Trophoblast cell (in vitro differentiated cells and primary cell): ENCODE results near the gene NAPG.

Source experiments
- DNase-seq, 2 donors: peaks; one replicate each; pipeline ENCODE4 v3.0.0-alpha.2; 2016
- H2AFZ ChIP-seq: 2 replicates; pipeline ENCODE4 v1.6.1; 2013; ENCODE audit warnings: low read length, moderate library complexity, mild to moderate bottlenecking; ENCODE audit not compliant: insufficient read depth, poor library complexity
- H2AK5ac ChIP-seq: 2 replicates; pipeline ENCODE4 v1.6.1; 2013; ENCODE audit warnings: mild to moderate bottlenecking, low read length
- H2BK120ac ChIP-seq: 2 replicates; pipeline ENCODE4 v1.6.1; 2013; ENCODE audit warnings: low read length, mild to moderate bottlenecking, moderate library complexity; ENCODE audit not compliant: insufficient read depth, poor library complexity
- H2BK12ac ChIP-seq: 2 replicates; pipeline ENCODE4 v1.6.1; 2013; ENCODE audit warnings: mild to moderate bottlenecking, low read length, moderate library complexity
- H2BK5ac ChIP-seq: 2 replicates; pipeline ENCODE4 v1.6.1; 2013; ENCODE audit warnings: low read length, low read depth, moderate library complexity, mild to moderate bottlenecking; ENCODE audit not compliant: poor library complexity
- H3K14ac ChIP-seq: 2 replicates; pipeline ENCODE4 v1.6.1; 2013; ENCODE audit warnings: mild to moderate bottlenecking, low read length
- H3K18ac ChIP-seq: 2 replicates; pipeline ENCODE4 v1.6.1; 2013; ENCODE audit warnings: mild to moderate bottlenecking, low read length
- H3K23ac ChIP-seq: 2 replicates; pipeline ENCODE4 v1.6.1; 2013; ENCODE audit warnings: low read length
- H3K27ac ChIP-seq: 2 replicates; pipeline ENCODE4 v1.5.1; 2013; ENCODE audit warnings: low read depth, mild to moderate bottlenecking, inconsistent platforms, low read length, moderate library complexity
- H3K27me3 ChIP-seq: 2 replicates; pipeline ENCODE4 v1.6.1; 2013; ENCODE audit warnings: inconsistent platforms, mild to moderate bottlenecking, low read length, moderate library complexity; ENCODE audit not compliant: insufficient read depth
- H3K36me3 ChIP-seq, 2 experiments: 1 replicate in 1 of 2; 2 replicates in 1 of 2; pipeline ENCODE4 v1.6.1; 2013; ENCODE audit warnings: low read length in 2 of 2, mild to moderate bottlenecking in 2 of 2, moderate library complexity in 1 of 2; ENCODE audit not compliant: insufficient read depth in 2 of 2, control insufficient read depth in 1 of 2
- H3K4ac ChIP-seq: 2 replicates; pipeline ENCODE4 v1.6.1; 2013; ENCODE audit warnings: low read depth, mild to moderate bottlenecking, low read length, moderate library complexity
- H3K4me1 ChIP-seq, 2 experiments: 1 replicate in 1 of 2; 2 replicates in 1 of 2; pipeline ENCODE4 v1.6.1; 2013; ENCODE audit warnings: low read length in 2 of 2, mild to moderate bottlenecking in 2 of 2, moderate library complexity in 1 of 2; ENCODE audit not compliant: insufficient read depth in 2 of 2, control insufficient read depth in 1 of 2
- H3K4me2 ChIP-seq: 2 replicates; pipeline ENCODE4 v1.6.1; 2013; ENCODE audit warnings: inconsistent platforms, mild to moderate bottlenecking, low read length, moderate library complexity
- H3K4me3 ChIP-seq: 2 replicates; pipeline ENCODE4 v1.5.1; 2013; ENCODE audit warnings: mild to moderate bottlenecking, low read depth, low read length, inconsistent platforms
- H3K79me1 ChIP-seq: one replicate; pipeline ENCODE4 v1.6.1; 2013; ENCODE audit warnings: low read length
- H3K79me2 ChIP-seq: 2 replicates; pipeline ENCODE4 v1.6.1; 2013; ENCODE audit warnings: low read length, mild to moderate bottlenecking; ENCODE audit not compliant: control insufficient read depth, insufficient read depth, poor library complexity
- H3K9ac ChIP-seq: 2 replicates; pipeline ENCODE4 v1.6.1; 2013; ENCODE audit warnings: mild to moderate bottlenecking, low read length
- H3K9me3 ChIP-seq: 2 replicates; pipeline ENCODE4 v1.6.1; 2013; ENCODE audit warnings: low read depth, mild to moderate bottlenecking, control low read depth, inconsistent platforms, low read length; ENCODE audit not compliant: insufficient read depth
- H4K12ac ChIP-seq: 2 replicates; pipeline ENCODE4 v1.6.1; 2013; ENCODE audit warnings: low read depth, mild to moderate bottlenecking, low read length, moderate library complexity
- H4K8ac ChIP-seq: 2 replicates; pipeline ENCODE4 v1.6.1; 2013; ENCODE audit warnings: low read depth, mild to moderate bottlenecking, low read length, moderate library complexity
- H4K91ac ChIP-seq: one replicate; pipeline ENCODE4 v1.6.1; 2013; ENCODE audit warnings: low read depth, mild to moderate bottlenecking, low read length, moderate library complexity
- WGBS: extraction: QIAGEN DNeasy Blood & Tissue Kit; methylation state at CpG from one replicate; pipeline ENCODE4 v1.1.7; 2013; ENCODE audit warnings: missing lambda C conversion rate; ENCODE audit not compliant: insufficient read length, insufficient coverage; ENCODE audit errors: extremely low coverage; 5-methylcytosine and 5-hydroxymethylcytosine counted together

NAPG gene

DNA sequence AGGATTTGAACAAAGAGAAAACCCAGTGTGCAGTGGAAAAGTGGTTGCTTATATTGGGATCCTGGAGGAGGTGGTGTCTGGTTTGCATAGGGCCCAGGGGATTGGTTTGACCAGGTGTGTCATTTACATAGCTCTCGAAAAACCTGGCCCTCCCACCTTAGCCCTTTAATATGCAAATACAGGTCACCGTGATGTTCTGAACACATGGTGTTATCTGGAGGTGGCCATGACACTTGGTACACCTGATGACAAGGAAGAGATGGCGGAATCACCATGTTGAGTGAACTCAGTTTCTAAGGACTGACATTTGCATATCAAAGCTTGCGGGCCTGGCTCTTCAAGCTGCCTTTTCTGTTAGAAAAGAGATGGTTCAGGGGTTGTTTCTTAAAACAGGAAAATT, 2.3 kb upstream of the NAPG start:
- WGBS: no CpG with 5 or more reads among the region's 4 CpGs

DNA sequence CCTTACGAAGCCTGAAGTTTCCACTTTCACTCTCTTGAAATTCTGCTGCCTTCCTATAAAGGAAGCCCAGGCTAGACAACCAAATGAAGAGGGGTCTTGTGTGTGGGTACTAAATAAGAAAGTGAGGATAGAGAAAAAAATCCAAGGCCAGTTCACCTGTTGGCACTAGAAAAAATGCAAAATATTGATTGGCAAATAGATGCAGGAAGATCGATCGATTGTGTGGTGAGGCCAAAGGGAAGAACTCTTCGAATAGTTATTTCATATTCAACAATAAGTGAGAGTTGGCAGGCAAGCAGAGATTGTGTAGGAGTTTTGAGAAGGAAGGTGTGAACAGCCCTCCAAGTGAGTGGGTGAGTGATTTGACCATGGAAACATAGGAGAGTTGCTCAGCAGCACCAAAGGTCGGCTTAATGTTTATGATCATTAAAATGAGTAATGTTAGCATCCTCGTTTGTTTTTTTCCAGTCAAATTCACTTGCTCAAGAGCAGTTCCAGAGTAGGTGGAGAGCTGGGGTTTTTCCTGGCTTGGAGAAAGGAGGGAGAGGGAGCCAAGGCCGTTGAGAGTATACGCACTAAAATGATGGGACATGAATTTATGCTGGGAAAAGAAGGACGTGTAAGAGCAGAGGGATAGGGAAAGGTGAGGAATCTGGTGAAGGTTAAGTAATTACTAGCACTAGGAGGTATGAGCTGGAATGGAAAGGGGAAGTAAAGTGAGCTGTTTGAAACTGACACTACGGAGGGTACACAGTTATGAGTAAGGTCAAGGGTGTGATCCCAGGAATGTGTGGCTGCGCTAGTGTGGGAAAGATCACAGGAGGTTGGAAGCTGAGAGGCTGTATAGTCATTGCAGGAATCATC, 1.1 kb upstream of the NAPG start:
- no peak overlapping the region for H2BK120ac ChIP-seq
- no CpG with 5 or more reads among the region's 11 CpGs for WGBS
- H3K4me1 ChIP-seq: no peaks in the 10 kb centered on the region
- no peak overlapping the region for H2AFZ ChIP-seq
- no peak overlapping the region for H3K4me3 ChIP-seq
- no peak overlapping the region for H2BK12ac ChIP-seq
- no peaks in the 10 kb centered on the region for H3K36me3 ChIP-seq
- DNase-seq: peak in 1 of 2 donors; percentile 17
- no peak overlapping the region for H3K9ac ChIP-seq
- H4K12ac ChIP-seq: no peak overlapping the region
- H3K79me2 ChIP-seq: peaks cover 7% of the 10 kb centered on the region
- H3K27ac ChIP-seq: no peak overlapping the region
- peaks cover 7% of the 10 kb centered on the region for H3K79me1 ChIP-seq
- no peaks in the 10 kb centered on the region for H3K27me3 ChIP-seq
- H2BK5ac ChIP-seq: no peak overlapping the region
- H3K4ac ChIP-seq: no peak overlapping the region
- no peak overlapping the region for H2AK5ac ChIP-seq
- H4K91ac ChIP-seq: no peak overlapping the region
- no peak overlapping the region for H3K18ac ChIP-seq
- peak overlapping the region; percentile 53 for H3K4me2 ChIP-seq
- H4K8ac ChIP-seq: no peak overlapping the region
- H3K14ac ChIP-seq: no peak overlapping the region
- H3K9me3 ChIP-seq: peaks cover 2% of the 10 kb centered on the region
- H3K23ac ChIP-seq: no peak overlapping the region

More for the DNA sequence above, 2.3 kb upstream of the NAPG start:
- no peak overlapping the region for H2BK12ac ChIP-seq
- H3K14ac ChIP-seq: no peak overlapping the region
- H3K36me3 ChIP-seq: no peaks in the 10 kb centered on the region
- no peak overlapping the region for H3K4ac ChIP-seq
- H4K91ac ChIP-seq: no peak overlapping the region
- no peak overlapping the region for H3K4me2 ChIP-seq
- H3K4me3 ChIP-seq: no peak overlapping the region
- H3K4me1 ChIP-seq: no peaks in the 10 kb centered on the region
- H3K18ac ChIP-seq: no peak overlapping the region
- H4K8ac ChIP-seq: no peak overlapping the region
- no peak for DNase-seq
- peaks cover 7% of the 10 kb centered on the region for H3K79me2 ChIP-seq
- H2AFZ ChIP-seq: no peak overlapping the region
- H3K27ac ChIP-seq: no peak overlapping the region
- H2BK120ac ChIP-seq: no peak overlapping the region
- H3K9me3 ChIP-seq: peaks cover 2% of the 10 kb centered on the region
- no peak overlapping the region for H2AK5ac ChIP-seq
- H3K9ac ChIP-seq: no peak overlapping the region
- H4K12ac ChIP-seq: no peak overlapping the region
- H3K23ac ChIP-seq: no peak overlapping the region
- no peaks in the 10 kb centered on the region for H3K27me3 ChIP-seq
- H3K79me1 ChIP-seq: peaks cover 7% of the 10 kb centered on the region
- H2BK5ac ChIP-seq: no peak overlapping the region

DNA sequence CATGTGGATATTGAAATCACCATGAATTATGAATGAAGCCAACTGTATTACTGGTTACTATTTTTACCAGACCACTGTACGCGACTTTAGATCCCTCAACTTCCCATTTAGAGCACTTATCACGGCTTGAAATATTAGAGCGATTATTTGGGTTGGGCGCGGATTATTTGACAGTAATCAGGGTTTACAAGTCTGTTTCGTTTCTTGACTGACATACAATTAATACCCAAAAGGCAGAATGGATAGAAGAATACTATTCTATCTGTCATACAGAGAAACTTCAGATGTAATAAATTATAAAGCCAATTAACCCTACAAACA, 496 bp upstream of the NAPG start:
- no peaks in the 10 kb centered on the region for H3K4me1 ChIP-seq

DNA sequence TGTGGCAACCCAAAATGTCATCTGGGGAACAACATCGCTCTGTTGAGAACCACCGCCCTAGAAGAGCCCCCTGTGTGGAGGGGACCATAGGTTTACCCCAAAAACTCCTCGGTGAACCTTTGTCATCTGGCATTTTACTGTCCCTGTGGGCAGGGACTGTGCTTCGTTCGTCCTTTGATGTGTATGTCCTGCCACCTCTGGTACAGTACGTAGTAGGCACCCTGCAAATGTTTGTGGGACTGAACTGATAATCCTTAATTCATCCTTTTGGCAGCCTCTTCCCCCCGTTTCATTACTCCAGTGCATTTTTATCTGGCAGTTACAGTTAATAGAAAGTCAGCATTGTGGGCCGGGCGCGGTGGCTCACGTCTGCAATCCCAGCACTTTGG, 728 bp downstream of the NAPG start:
- Histone ChIP-seq H3K4me2 (peak overlapping the region; percentile 70), H3K4me3 (peak overlapping the region; percentile 89), H3K18ac (peak overlapping the region; percentile 5), H2AK5ac (peak overlapping the region; percentile 26), H3K4ac (peak overlapping the region; percentile 16), H2BK5ac (no peak overlapping the region), H2BK120ac (no peak overlapping the region), H4K12ac (peak overlapping the region; percentile 5), H3K23ac (no peak overlapping the region), H4K8ac (peak overlapping the region; percentile 87), H3K4me1 (no peaks in the 10 kb centered on the region), H4K91ac (peak overlapping the region; percentile 45), H3K36me3 (no peaks in the 10 kb centered on the region), H3K79me1 (peaks cover 7% of the 10 kb centered on the region), H3K27me3 (no peaks in the 10 kb centered on the region), H3K79me2 (peaks cover 7% of the 10 kb centered on the region), H3K14ac (peak overlapping the region; percentile 8), H2AFZ (peak overlapping the region; percentile 73), H3K9me3 (peaks cover 2% of the 10 kb centered on the region), H3K9ac (peak overlapping the region; percentile 85), H3K27ac (peak overlapping the region; percentile 79), H2BK12ac (no peak overlapping the region)
- no CpG with 5 or more reads among the region's 11 CpGs for WGBS
- no peak for DNase-seq

More for the DNA sequence above, 496 bp upstream of the NAPG start:
- Histone ChIP-seq H3K4ac (no peak overlapping the region), H2BK12ac (no peak overlapping the region), H3K27me3 (no peaks in the 10 kb centered on the region), H3K4me2 (peak overlapping the region; percentile 53), H3K79me1 (peaks cover 7% of the 10 kb centered on the region), H3K14ac (no peak overlapping the region), H3K4me3 (no peak overlapping the region), H3K79me2 (peaks cover 7% of the 10 kb centered on the region), H2BK120ac (no peak overlapping the region), H3K27ac (no peak overlapping the region), H3K9ac (no peak overlapping the region), H2AFZ (no peak overlapping the region), H4K8ac (peak overlapping the region; percentile 26), H3K36me3 (no peaks in the 10 kb centered on the region), H4K91ac (no peak overlapping the region), H3K23ac (no peak overlapping the region), H3K9me3 (peaks cover 2% of the 10 kb centered on the region), H3K18ac (no peak overlapping the region), H2BK5ac (no peak overlapping the region), H4K12ac (no peak overlapping the region), H2AK5ac (no peak overlapping the region)
- DNase-seq: no peak
- WGBS: no CpG with 5 or more reads among the region's 7 CpGs
